Measurements from ENCODE around the gene SORCS1.

Gene SORCS1

GRCh38 chr10:106661767-106662140 is 502.8 kb downstream of the SORCS1 start:
- no peak for DNase-seq (ENCODE audit: low read depth in 3 of 3)

- no peak for DNase-seq (ENCODE audit: low read depth in 3 of 3)
Measured at GRCh38 chr10:106661133-106661766, 503.3 kb downstream of the SORCS1 start.

- no peak for DNase-seq (ENCODE audit: low read depth in 3 of 3)
Measured at GRCh38 chr10:106660550-106660949, 504.0 kb downstream of the SORCS1 start.

GRCh38 chr10:106655636-106656035 is 508.9 kb downstream of the SORCS1 start:
- DNase-seq (ENCODE audit: low read depth in 3 of 3), result no peak

- no peak for DNase-seq (ENCODE audit: low read depth in 3 of 3)
Measured at GRCh38 chr10:106655165-106655564, 509.3 kb downstream of the SORCS1 start.

DNA sequence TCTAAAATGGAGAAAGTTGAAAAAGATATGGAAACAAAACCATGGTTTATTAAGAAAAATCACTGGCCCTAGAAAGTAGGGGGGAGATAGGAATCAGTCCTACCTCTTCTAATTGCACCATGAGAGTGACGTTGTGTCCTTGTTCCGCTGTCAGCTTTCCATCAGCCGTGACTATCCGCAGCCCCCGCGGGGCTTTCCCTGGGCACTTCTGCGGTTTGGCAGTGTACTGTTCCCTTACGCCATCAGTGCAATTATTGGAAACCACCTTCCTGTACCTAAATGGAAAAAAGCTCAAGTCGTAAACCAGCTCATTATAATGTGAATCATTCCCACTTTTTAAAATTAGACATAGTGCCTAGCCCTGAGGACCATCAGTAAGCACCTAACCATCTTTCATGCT is 512.2 kb downstream of the SORCS1 start:
- no peak for DNase-seq (ENCODE audit: low read depth in 3 of 3)

DNA sequence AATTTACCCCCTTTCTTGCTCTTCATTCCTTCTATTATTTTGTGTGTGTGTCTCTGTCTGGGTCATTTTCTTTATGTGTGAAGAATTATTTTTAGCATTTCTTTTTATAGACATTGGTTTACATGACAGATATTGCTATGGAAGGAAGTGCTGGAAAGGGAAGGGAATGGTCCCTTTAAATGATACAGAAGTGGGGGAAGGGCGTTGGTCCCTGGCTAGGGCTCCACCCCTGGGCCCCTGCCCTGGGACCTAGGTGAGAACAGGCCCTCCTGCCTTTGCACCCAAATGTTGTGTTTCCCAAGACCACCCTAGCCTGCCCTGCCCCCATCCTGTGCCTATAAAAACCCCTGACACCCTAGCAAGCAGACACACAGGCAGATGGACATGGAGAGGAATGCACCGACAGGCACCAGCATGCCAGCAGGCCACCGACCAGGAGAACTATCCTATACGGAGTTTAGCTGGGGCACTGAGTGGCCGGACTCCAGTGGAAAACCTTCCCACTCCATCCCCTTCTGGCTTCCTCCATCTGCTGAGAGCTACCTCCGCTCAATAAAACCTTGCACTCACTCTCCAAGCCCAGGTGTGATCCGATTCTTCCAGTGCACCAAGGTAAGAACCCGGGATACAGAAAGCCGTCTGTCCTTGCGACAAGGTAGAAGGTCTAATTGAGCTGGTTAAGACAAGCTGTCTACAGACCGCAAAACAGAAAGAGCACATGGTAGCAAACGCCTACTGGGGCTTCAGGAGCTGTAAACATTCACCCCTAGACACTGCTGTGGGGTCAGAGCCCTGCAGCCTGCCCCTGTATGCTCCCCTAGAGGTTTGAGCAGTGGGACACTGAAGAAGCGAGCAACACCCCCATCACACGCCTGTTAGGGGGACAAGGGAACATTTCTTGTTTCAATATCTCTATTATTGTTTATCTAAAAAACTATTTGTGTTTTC is 515.7 kb downstream of the SORCS1 start:
- DNase-seq (ENCODE audit: low read depth in 3 of 3), result no peak

GRCh38 chr10:106643473-106643872 is 521.0 kb downstream of the SORCS1 start:
- no peak for DNase-seq (ENCODE audit: low read depth in 3 of 3)

GRCh38 chr10:106637873-106638272 is 526.6 kb downstream of the SORCS1 start:
- no peak for DNase-seq (ENCODE audit: low read depth in 3 of 3)

DNA sequence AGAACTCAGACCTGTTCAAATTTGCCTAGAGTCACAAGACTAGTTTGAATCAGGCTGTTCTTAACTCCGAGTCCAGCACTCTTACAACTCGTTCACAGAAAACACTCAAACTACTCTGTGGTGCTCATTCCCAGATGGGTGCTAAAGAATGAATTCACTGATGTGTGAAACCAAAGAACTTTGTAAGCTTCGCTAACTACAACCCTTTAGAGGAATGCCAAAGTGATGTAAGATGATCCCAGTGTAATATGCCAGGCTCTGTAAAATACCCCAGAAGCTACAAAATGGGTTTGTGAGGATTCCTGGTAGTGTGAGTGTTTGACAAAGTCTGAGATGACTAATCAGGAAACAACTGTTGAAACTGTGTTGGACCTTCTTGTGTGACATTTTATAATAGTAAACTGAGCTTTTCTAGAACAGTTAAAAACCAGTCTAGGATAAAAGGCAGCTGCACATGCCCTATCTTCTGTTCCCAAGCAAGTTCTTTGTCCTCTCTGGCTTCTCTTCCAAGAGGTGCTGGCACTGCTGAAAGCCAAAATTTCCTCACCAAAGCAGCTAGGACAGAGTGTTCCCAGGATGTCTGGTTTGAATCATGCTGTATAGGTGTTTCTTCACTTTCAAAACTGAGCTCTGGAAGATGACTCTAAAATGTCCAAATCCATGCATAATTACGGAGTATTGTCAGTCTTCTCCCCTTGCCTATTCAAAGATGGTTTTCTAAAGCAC is 527.6 kb downstream of the SORCS1 start:
- DNase-seq (ENCODE audit: low read depth in 3 of 3), result no peak

DNA sequence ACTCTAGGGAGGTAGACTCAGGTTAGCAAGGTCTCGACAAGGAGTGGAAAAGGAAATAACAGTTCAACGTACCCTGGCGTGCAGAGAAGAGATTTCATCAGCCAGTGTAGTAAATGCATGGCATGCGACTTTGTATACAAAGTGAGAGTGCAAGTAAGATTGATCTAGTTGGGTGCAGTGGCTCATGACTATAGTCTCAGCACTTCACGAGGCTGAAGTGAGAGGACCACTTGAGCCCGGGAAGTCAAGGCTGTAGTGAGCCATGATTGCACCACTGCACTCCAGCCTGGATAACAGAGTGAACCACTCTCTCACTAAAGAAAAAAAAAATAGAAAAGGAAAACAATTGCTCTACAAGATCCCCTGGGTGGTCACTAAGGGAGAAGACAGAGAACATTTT is 528.6 kb downstream of the SORCS1 start:
- DNase-seq (ENCODE audit: low read depth in 3 of 3), result no peak

DNA sequence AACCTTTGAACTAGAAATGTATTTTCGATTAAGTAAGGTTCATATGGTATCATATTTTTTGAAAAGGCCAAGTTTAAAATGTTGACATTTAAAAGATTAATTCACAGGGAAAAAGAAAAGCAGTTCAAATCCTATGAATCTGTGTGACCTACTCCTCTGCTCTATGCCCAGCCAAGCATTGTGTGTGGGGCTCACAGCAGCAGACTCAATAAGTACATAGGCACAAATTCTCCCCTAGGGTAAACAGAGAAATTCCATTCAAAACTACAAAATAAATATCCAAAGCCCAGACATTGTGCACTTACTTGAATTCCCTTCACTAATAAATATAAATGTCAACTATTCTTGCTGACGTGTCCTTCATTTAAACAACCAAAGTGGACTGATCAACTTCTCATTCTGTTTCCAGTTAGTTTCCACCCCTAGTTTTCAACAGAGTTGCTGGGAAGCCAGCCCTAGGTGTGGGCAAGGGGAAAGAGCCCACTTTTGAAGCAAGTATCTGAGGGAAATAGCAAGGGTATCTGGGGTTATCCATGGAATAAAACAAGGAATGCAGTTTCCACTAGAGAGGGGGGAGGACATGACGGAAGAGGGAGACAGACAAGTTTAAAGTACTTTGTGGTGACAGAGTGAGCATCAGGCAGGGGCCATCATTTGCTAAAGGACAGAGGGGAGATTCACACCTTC is 533.3 kb downstream of the SORCS1 start:
- no peak for DNase-seq (ENCODE audit: low read depth in 3 of 3)

DNA sequence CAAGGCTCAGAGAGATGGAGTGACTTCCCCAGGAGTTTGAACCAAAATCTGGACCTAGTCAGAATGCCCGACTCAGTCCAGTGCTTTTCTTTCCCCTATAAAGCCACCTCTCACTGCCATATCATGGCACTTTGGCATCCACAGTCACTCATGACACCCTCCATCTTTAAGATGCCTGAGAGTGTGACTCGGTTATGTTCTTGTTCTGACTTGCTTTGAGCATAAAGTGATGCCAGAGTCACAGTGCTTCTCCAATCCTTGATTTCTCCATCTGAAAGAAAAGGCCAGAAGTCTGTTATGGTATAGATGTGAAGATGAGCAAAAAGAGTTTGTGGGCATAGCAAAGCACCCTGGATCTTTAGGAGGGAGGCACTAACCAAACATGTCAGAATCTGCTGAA is 538.1 kb downstream of the SORCS1 start:
- no peak for DNase-seq (ENCODE audit: low read depth in 3 of 3)

- no peak for DNase-seq (ENCODE audit: low read depth in 3 of 3)
Measured at GRCh38 chr10:106625751-106626150, 538.8 kb downstream of the SORCS1 start.

DNA sequence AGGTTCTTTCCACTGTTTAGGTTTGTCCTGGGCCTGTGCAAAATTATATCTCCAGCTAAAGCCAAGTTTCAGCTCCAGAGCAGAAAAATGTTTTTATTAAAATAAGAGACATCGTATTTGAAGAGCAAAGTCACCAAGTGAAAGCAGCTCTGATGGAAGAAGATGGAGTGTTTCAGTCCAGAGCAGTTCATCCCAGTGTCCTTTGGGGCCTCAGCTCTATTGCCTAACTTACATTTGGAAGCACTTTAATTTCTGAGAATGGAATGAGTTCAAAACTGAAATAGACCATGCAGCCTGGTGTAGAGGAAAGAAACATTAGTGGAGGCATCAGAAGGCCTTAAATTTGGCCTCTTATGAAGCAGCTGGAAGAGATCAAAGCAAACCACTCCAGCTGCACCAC is 545.2 kb downstream of the SORCS1 start:
- DNase-seq (ENCODE audit: low read depth in 3 of 3), result no peak

GRCh38 chr10:106618646-106619045 is 545.9 kb downstream of the SORCS1 start:
- DNase-seq (ENCODE audit: low read depth in 3 of 3), result no peak

GRCh38 chr10:106615081-106615480 is 549.4 kb downstream of the SORCS1 start:
- no peak for DNase-seq (ENCODE audit: low read depth in 3 of 3)

- DNase-seq (ENCODE audit: low read depth in 3 of 3), result no peak
Measured at GRCh38 chr10:106614293-106614692, 550.2 kb downstream of the SORCS1 start.

DNA sequence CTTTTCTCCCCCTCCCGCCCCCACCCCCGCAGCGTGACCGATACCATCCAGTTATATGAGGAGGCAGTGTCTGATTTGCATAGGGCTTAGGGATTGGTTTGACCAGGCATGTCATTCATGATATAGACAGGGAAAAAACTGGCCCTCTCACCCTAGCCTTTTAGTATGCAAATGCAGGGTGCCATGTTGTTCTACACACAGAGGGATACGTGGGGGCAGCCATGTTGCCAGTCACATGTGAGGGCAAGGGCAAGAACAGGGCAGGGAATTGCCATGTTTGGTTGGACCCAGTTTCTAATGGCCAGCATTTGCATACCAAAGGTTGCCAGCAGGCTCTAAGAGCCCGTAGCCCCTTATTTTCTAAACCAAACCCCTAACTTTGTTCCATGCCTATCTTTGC is 552.1 kb downstream of the SORCS1 start:
- DNase-seq (ENCODE audit: low read depth in 3 of 3), result no peak

DNA sequence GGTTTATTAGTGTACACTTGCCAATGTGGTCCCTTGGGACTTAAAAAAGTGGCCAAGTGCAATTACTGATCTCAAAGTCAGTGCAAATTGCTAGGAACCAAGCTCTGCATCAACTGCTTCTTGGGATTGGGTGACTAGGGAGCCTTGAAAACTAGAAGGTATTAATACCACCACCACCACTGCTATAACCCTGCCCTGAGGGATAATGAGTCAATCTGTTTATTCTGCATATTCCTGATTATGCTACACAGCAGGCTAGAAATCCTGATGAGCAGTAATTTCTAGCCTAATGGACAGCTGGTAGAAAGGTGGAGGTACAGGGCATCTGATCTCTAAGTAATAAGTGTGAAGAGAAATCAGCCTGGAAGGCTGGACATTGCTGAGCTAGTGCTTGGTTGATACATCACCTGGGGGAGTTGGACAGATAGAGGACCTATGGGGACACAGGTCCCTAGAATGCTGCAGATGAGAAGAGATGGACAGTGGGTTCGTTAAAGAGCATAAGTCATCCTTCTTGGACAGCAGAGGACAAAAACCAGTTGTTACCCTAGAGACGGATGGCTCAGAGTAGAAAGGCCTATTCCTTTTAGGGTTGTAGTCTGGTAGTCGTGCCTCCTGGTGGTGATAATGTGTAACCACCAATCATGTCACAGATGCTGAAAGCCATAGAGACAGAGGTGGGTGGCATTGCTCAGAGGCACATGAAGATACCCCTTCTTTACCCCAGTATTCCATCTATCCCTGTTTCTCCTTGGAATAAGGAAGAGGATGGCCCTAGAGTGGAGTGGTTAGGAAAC is 554.8 kb downstream of the SORCS1 start:
- DNase-seq (ENCODE audit: low read depth in 3 of 3), result no peak

DNA sequence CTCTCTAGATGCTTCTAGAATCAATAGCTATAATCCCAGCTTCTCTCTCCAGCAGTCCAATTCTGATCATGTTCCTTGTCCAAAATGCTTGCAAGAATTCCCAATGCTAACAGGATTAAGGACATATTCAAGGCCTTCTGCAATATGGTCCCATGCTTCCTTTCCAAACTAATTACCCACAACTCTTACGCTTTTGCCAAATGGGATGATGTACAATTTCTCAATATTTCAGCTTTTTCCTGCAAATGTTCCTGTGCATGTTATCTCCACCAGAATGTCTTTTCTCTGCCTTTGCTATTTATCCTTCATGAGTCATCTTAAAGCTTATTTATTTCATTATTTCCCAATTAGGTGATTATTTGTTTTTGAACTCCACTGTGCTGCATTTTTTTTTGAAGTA is 556.4 kb downstream of the SORCS1 start:
- no peak for DNase-seq (ENCODE audit: low read depth in 3 of 3)
